Central memory CD8-positive, alpha-beta T cell (primary cell): ENCODE results near the gene PIGL.
A peak's percentile ranks its signal among the peaks of the same experiment; 100 is the strongest.

Source experiments
- ATAC-seq: fragments of 150-1000 bp; cut with Tn5 transposase; replicated peaks from 2 replicates; pipeline ENCODE4 v1.10.0; 2022; ENCODE audit warnings: mild to moderate bottlenecking, moderate FRiP score, moderate number of reproducible peaks; ENCODE audit not compliant: poor library complexity, severe bottlenecking; ENCODE audit errors: extremely low read depth
- DNase-seq, 2 donors: peaks; one replicate each; pipeline ENCODE4 v3.0.0; 2021; ENCODE audit warnings: low spot score in 2 of 2
- H3K27ac Mint-ChIP-seq: one replicate; pipeline ENCODE4 v1.8.0; 2022; ENCODE audit warnings: low read depth, mild to moderate bottlenecking, moderate library complexity, mixed read lengths
- H3K27me3 Mint-ChIP-seq: one replicate; pipeline ENCODE4 v1.8.0; 2022; ENCODE audit warnings: mixed read lengths
- H3K36me3 Mint-ChIP-seq: one replicate; pipeline ENCODE4 v1.8.0; 2022; ENCODE audit warnings: mild to moderate bottlenecking, moderate library complexity, mixed read lengths; ENCODE audit not compliant: insufficient read depth
- H3K4me1 Mint-ChIP-seq: one replicate; pipeline ENCODE4 v1.8.0; 2022; ENCODE audit warnings: mixed read lengths
- H3K4me3 Mint-ChIP-seq: one replicate; pipeline ENCODE4 v1.8.0; 2022; ENCODE audit warnings: mild to moderate bottlenecking, moderate library complexity, mixed read lengths
- H3K9me3 Mint-ChIP-seq: one replicate; pipeline ENCODE4 v1.8.0; 2022; ENCODE audit warnings: mixed read lengths

PIGL gene

DNA sequence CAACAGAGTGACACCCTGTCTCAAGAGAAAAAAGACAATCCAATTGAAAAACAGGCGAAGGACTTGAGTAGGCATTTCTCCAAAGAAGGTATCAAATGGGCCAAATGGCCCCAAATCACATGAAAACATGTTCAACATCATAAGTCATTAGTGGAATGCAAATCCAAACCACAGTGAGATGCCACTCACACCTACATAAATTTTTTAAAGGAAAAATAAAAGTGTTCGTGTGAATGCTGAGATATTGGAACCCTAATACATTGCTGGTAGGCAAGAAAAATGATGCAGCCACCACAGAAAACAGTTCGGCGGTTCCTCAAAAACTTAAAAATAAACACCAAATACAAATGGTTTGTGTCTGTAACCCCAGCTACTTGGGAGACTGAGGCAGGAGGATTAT is 45.2 kb downstream of the PIGL start:
- DNase-seq, result no peak
- H3K4me3 Mint-ChIP-seq, result no peak overlapping the region
- no peaks in the 10 kb centered on the region for H3K27me3 Mint-ChIP-seq
- H3K36me3 Mint-ChIP-seq, result peaks cover 5% of the 10 kb centered on the region
- ATAC-seq, result no peak
- H3K9me3 Mint-ChIP-seq, result no peaks in the 10 kb centered on the region
- peaks cover 13% of the 10 kb centered on the region for H3K4me1 Mint-ChIP-seq
- H3K27ac Mint-ChIP-seq, result no peak overlapping the region

DNA sequence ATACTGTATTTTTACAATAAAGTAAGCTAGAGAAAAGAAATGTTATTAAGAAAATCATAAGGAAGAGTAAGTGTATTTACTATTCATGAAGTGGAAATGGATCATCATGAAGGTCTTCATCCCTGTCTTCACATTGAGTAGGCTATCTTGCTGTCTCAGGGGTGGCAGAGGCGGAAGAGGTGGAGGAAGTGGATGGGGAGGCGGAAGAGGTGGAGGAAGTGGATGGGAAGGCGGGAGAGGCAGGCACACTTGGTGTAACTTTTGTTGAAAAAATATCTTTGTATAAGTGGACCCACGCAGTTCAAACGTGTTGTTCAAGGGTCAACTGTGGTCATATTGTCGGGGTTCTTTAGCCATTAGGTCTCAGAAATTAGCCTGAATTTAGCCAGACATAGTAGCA is 50.2 kb downstream of the PIGL start:
- Mint-ChIP-seq H3K9me3 (no peaks in the 10 kb centered on the region), H3K27me3 (no peaks in the 10 kb centered on the region), H3K4me3 (peak overlapping the region; percentile 56), H3K4me1 (peaks cover 32% of the 10 kb centered on the region), H3K36me3 (peaks cover 5% of the 10 kb centered on the region), H3K27ac (peak overlapping the region; percentile 98)
- ATAC-seq (no peak), DNase-seq (no peak)

DNA sequence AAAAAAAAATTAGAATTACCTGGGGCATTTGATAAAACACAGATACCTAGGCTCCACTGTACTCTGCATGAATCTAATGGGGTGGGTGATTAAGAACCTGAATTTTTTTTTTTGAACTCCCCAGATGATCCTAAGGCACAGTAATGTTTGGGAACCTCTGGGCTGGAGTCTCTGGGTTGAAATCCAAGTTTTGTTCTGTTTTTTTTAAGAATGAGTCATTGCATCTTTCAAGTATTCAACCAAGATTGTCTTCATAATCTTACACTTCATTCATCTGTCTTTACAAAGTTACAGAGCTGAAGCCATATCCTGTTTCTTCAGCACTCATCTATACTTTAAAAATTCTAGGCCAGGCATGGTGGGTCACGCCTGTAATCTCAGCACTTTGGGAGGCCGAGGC is 52.6 kb downstream of the PIGL start:
- Mint-ChIP-seq H3K9me3 (no peaks in the 10 kb centered on the region), H3K27ac (peak overlapping the region; percentile 16), H3K4me1 (peaks cover 39% of the 10 kb centered on the region), H3K27me3 (no peaks in the 10 kb centered on the region), H3K36me3 (peaks cover 8% of the 10 kb centered on the region), H3K4me3 (peak overlapping the region; percentile 20)
- no peak for ATAC-seq
- DNase-seq, result no peak

DNA sequence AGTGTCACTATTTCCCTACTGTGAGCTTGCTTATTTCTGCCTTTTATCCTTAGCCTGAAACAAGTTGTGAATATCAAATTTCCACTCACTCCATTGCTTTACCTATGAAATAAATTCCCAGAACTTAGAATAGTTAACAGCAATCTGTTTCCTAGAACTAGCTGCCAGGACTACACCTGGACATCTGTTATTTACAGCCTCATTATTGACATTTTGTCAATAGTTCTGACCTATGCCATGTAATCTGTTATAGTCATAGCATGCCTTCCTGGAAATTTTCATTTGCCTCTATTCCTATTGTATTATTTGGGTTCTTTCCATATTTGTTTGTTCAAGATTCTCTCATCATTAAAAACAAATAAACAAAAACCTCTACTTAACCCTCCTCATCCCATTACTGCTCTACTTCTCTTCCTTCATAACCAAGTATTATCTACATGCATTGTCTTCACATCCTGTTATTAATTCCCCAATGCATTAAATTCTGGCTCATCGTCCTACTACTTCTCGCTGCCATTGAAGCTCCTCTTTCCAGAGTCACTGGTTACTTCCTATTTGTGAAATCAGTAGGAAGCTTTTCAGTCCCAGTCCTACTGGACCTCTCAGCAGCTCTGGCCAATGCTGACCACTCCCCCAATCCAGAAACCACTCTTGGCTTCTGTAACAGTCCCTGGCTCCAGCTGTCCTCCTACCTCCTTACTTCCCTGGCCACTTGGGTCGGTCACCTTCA is 55.3 kb downstream of the PIGL start:
- Mint-ChIP-seq H3K27me3 (no peaks in the 10 kb centered on the region), H3K4me3 (no peak overlapping the region), H3K9me3 (no peaks in the 10 kb centered on the region), H3K36me3 (peaks cover 9% of the 10 kb centered on the region), H3K27ac (no peak overlapping the region), H3K4me1 (peaks cover 26% of the 10 kb centered on the region)
- no peak for ATAC-seq
- DNase-seq, result no peak

DNA sequence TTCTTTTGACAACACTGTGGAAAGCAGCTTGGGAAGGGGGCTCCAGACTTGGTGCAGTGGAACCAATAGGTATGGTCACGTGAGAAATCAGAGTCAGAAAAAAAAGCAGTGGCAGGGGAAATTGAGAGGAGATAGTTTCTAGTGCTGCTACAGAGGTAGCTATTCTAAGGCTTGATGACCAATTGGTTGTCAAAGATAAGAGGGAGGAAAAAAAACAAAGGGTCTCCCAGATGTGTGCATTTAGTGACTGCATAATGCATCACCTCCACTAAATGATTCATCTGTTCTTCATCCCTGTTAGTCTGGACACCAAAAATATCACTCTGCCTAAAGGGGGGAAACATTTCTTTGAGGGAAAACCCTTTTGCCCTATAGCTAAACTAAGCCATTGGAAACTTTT is 56.5 kb downstream of the PIGL start:
- Mint-ChIP-seq H3K4me1 (peaks cover 14% of the 10 kb centered on the region), H3K4me3 (no peak overlapping the region), H3K27ac (no peak overlapping the region), H3K27me3 (no peaks in the 10 kb centered on the region), H3K36me3 (peaks cover 4% of the 10 kb centered on the region), H3K9me3 (no peaks in the 10 kb centered on the region)
- DNase-seq (no peak), ATAC-seq (no peak)

DNA sequence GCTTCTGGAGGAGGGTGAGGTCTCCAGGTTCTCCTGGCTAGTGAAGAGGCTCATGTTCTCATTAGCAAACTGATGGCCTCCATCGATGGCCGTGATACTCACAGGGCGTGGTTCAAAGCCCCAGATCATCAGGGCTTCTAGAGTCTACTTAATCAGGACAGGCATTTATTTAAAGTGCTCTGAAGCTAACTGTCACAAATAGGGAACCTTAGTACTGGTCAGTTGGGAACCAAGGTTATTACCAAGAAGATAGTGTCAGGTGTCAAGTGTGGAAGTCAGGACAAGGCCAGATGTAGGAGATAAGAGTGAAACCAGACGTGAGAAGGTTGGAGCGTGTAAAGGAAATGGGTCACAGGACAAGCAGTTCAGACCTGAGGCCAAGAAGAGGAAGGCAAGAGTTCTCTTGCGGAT is 56.9 kb downstream of the PIGL start:
- DNase-seq (no peak), ATAC-seq (no peak)
- Mint-ChIP-seq H3K4me1 (peaks cover 13% of the 10 kb centered on the region), H3K4me3 (no peak overlapping the region), H3K27me3 (no peaks in the 10 kb centered on the region), H3K27ac (no peak overlapping the region), H3K9me3 (no peaks in the 10 kb centered on the region), H3K36me3 (peaks cover 4% of the 10 kb centered on the region)

DNA sequence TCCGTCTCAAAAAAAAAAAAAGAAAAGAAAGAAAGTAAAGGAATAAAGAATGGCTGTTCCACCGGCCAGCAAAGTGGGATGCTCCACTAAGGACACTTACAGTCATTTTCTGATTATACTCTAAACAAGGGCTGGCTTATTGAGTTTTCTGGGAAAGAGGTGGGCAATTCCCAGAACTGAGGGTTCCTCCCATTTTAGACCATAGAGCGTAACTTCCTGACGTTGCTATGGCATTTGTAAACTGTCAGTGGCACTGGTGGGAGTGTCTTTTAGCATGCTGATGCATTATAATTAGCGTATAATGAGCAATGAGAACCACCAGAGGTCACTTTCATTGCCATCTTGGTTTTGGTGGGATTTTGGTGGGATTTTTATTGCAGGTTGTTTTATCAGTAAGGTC is 58.0 kb downstream of the PIGL start:
- no peaks in the 10 kb centered on the region for H3K27me3 Mint-ChIP-seq
- H3K36me3 Mint-ChIP-seq, result peaks cover 4% of the 10 kb centered on the region
- DNase-seq, result no peak
- no peaks in the 10 kb centered on the region for H3K9me3 Mint-ChIP-seq
- H3K4me1 Mint-ChIP-seq, result peaks cover 7% of the 10 kb centered on the region
- H3K4me3 Mint-ChIP-seq, result no peak overlapping the region
- no peak overlapping the region for H3K27ac Mint-ChIP-seq
- no peak for ATAC-seq

DNA sequence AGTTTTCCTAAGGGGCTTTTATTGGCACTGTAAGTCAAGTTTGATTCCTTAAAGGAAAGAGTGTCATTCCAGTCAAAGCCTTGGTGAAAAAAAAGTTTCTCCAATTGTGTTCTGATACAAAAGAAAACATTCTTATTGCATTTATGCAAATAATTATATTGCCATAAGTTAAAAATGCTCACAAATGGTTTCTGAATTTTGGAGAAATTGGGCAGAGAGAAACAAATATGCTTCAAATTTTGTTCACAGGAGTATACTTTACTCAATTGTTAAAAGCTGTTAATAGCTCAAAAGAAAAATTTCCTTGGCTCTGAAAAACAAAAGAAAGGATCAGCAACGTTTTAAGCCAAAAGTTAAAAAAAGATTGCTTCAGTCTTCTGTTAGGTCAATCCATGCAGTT is 60.2 kb downstream of the PIGL start:
- peaks cover 7% of the 10 kb centered on the region for H3K4me1 Mint-ChIP-seq
- no peak overlapping the region for H3K4me3 Mint-ChIP-seq
- H3K9me3 Mint-ChIP-seq, result no peaks in the 10 kb centered on the region
- no peaks in the 10 kb centered on the region for H3K27me3 Mint-ChIP-seq
- no peak overlapping the region for H3K27ac Mint-ChIP-seq
- no peak for DNase-seq
- no peak for ATAC-seq
- H3K36me3 Mint-ChIP-seq, result peaks cover 4% of the 10 kb centered on the region

DNA sequence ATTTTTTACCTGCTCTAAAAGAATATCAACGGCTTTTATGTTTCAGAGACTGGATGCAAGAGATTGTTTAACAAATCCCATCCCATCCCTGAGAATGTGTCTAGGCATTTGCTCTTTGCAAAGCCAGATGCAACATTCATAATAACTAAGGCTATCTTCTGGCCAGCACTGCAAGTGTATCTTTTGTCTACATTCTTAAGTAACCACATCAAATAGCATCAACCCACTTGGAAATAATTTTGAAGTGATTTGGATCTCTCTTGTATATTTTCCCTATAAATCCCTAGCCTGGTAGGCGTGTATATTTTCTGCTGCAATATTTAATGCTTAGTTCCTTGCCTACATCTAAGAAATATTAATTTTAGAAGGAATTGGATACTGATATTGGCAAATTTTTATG is 64.3 kb downstream of the PIGL start:
- ATAC-seq (no peak), DNase-seq (no peak)
- H3K27me3 Mint-ChIP-seq, result no peaks in the 10 kb centered on the region
- H3K36me3 Mint-ChIP-seq, result peaks cover 5% of the 10 kb centered on the region
- peak overlapping the region; percentile 51 for H3K27ac Mint-ChIP-seq
- H3K4me1 Mint-ChIP-seq, result peaks cover 17% of the 10 kb centered on the region
- H3K9me3 Mint-ChIP-seq, result no peaks in the 10 kb centered on the region
- H3K4me3 Mint-ChIP-seq, result no peak overlapping the region

DNA sequence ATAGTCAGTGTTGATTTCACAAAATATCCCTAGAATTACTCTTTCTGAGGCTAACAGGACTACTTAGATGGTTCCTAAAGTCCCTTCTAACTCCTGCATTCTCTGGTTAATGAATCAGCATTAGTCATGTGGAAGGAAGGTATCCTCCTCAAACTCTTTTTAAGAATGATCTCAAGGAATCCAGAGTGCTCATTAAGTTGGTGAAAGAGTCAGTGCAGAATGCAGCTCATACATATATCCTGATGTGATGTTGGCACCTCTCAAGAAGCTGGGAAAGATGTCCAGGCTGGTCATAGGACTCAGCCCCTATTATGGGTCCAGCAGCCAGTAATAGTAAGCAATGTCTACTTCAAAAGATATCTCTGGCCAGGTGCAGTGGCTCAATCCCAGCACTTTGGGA is 65.5 kb downstream of the PIGL start:
- Mint-ChIP-seq H3K4me3 (no peak overlapping the region), H3K36me3 (peaks cover 5% of the 10 kb centered on the region), H3K9me3 (no peaks in the 10 kb centered on the region), H3K27ac (no peak overlapping the region), H3K27me3 (no peaks in the 10 kb centered on the region), H3K4me1 (peaks cover 29% of the 10 kb centered on the region)
- ATAC-seq (no peak), DNase-seq (no peak)

DNA sequence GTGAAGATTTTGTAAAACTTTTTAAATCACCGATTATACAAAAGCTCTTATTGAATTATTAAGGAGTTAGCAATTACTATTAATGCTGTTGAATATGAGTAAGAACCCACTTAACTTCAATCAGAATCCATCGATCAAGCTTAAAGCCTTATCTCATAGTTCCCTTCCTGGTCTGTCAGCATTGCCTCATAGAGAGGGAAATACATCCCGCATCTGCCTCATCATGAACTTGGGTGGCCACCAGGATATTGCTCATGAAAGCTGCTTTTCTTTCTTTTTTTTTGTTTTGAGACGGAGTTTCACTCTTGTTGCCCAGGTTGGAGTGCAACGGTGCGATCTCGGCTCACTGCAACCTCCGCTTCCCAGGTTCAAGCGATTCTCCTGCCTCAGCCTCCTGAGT is 66.7 kb downstream of the PIGL start:
- H3K36me3 Mint-ChIP-seq, result peaks cover 7% of the 10 kb centered on the region
- DNase-seq, result no peak
- no peak for ATAC-seq
- H3K4me3 Mint-ChIP-seq, result no peak overlapping the region
- no peaks in the 10 kb centered on the region for H3K27me3 Mint-ChIP-seq
- no peaks in the 10 kb centered on the region for H3K9me3 Mint-ChIP-seq
- H3K4me1 Mint-ChIP-seq, result peaks cover 41% of the 10 kb centered on the region
- no peak overlapping the region for H3K27ac Mint-ChIP-seq

DNA sequence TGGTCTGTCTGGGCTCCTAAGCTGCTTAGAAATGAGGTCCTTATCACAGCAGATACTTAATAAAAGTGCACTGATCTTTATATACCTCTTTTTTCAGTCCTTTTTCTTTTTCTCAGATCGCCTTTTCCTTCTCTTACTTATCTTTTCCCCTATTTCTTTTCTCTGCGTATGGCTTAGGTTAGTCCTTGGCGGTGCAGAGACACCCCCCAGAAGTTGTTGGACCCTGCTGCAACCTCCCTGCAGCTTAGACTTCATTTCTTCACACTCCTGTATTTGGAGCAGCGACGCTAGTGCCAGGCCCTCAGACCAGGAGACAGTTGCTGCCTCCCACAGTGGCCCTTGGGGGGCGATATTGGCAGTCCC is 68.6 kb downstream of the PIGL start:
- DNase-seq (no peak), ATAC-seq (no peak)
- Mint-ChIP-seq H3K27ac (peak overlapping the region; percentile 99), H3K27me3 (no peaks in the 10 kb centered on the region), H3K36me3 (peaks cover 7% of the 10 kb centered on the region), H3K4me3 (peak overlapping the region; percentile 56), H3K9me3 (no peaks in the 10 kb centered on the region), H3K4me1 (peaks cover 49% of the 10 kb centered on the region)

DNA sequence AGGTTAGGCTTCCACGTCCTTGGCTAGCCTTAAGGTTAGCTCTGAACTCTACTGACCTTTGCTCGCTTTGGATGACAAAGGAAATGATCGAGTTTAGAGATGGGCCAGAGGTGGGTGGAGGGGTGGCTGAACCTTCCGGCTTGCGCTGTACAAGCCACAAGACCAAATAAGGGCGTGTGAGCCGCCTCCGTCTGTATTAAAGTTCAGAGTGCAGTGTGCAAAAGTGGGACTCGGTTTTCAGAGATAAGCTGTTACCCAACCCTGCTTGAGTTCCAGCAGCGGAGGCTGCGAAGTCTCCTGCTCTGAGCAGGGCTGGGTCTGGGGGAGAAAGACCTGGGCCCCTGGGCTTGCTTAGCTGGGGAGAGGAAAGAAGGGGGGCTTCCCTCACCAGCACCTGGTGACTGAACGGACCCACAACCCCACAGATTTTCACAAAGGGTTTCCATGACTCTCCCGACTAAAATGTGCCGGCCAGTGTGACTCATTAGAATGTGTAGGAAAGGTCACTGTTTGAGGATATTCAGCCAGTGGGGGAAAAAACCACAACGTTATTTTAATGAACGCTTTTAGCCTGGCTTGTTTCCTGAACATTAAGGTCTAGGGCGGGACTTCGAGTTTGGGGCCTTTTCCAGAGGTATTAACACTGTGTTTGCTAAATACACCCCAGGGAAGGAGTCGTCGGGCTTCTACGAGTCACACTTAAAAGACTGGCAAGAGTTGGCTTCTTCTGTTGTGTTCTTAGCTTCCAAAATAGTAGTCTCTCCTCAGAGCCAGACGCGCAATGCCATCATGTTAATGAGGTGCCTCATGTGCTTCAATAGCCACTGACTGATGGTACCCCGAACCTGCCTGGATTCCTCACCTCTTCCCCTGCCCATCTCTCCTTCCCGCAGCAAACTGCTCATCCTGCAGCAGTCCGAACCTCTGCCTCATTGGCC is 69.3 kb downstream of the PIGL start:
- Mint-ChIP-seq H3K4me3 (peak overlapping the region; percentile 56), H3K27me3 (no peaks in the 10 kb centered on the region), H3K27ac (peak overlapping the region; percentile 99), H3K9me3 (no peaks in the 10 kb centered on the region), H3K4me1 (peaks cover 49% of the 10 kb centered on the region), H3K36me3 (peaks cover 7% of the 10 kb centered on the region)
- DNase-seq (peak; percentile 58 to 76), ATAC-seq (peak; percentile 97)
